RWPE1 (cell line): ENCODE data around the gene MTNR1A.

Experiments
- CTCF ChIA-PET: fragments of 350-600 bp; sonication (Branson Sonifier 250); formaldehyde crosslinking; extraction: SDS; loops from one replicate; lab custom pipeline; 2021; lab: Yijun Ruan, JAX
- POLR2A ChIA-PET: fragments of 400-600 bp; formaldehyde crosslinking; extraction: SDS; loops from one replicate; lab custom pipeline; 2020; ENCODE audit warnings: antibody characterized with exemption; ENCODE audit not compliant: low non-redundant PET; lab: Yijun Ruan, JAX
- DNase-seq: peaks from one replicate; pipeline ENCODE4 v3.0.0; 2012; ENCODE audit warnings: low spot score
- H3K27ac ChIP-seq: fragments of 450-650 bp; 2 replicates; pipeline ENCODE4 v1.5.1; 2017
- TF ChIP-seq, protein P1 (sequence below): fragments of 450-650 bp; conservative IDR thresholded peaks from 2 replicates; pipeline ENCODE4 v1.5.1; 2017; ENCODE audit warnings: low read depth, mild to moderate bottlenecking

MTNR1A gene

DNA sequence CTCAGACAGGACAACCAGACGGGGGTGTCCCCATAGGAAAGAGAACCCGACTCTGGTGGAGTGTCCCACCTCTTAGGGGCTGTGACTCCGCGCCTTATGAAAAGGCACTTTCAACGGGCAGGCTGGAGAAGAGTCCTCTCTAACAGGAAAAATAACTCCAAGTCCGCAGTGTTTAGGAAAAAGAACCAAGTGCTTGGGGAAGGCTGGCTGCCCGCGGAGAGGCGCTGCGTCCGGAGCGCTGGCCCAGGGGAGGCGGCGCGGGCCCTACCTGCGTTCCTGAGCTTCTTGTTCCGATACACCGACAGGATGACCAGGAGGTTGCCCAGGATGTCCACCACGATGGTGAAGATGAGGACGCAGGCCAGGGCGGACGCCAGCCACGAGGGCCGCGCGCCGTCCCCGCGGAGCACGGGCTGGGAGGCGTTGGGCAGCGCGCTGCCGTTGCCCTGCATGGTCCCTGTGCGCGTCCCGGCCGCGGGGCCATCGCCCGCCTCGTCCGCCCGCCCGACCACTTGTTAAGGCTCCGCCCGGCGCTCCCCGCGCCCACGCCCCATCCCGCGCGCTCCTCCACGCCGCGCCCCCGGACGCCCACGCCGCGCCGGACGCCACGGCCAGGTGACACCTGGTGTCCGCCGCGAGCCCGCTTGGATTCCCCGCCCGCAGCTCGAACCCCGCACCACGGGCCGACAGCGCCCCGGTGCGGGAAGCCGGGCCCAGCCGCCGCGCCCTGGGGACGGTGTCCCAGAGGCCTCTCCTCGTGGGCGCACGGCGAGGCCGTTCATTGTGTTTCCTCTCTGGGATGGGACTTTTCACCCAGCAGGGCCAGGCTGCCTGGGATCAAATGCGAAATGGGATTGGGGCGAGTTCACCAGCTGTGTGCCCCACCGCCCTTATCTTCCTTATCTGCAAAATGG lies at the start of gene MTNR1A:
Gene MTNR1A, minus strand, starts transcription at position 654 of the 914 bp plus-strand sequence. Its CDS starts 202 bp downstream, at position 452.
- TF ChIP-seq, protein P1, sequence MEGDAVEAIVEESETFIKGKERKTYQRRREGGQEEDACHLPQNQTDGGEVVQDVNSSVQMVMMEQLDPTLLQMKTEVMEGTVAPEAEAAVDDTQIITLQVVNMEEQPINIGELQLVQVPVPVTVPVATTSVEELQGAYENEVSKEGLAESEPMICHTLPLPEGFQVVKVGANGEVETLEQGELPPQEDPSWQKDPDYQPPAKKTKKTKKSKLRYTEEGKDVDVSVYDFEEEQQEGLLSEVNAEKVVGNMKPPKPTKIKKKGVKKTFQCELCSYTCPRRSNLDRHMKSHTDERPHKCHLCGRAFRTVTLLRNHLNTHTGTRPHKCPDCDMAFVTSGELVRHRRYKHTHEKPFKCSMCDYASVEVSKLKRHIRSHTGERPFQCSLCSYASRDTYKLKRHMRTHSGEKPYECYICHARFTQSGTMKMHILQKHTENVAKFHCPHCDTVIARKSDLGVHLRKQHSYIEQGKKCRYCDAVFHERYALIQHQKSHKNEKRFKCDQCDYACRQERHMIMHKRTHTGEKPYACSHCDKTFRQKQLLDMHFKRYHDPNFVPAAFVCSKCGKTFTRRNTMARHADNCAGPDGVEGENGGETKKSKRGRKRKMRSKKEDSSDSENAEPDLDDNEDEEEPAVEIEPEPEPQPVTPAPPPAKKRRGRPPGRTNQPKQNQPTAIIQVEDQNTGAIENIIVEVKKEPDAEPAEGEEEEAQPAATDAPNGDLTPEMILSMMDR: peak; percentile 21
- POLR2A ChIA-PET: no interaction called here
- CTCF ChIA-PET: interaction anchor here (0.6 kb wide), 2 partner anchors 365 to 925 kb away, joined by 3 read pairs; no protein-coding TSS in a partner anchor
- H3K27ac ChIP-seq: no peak within 1 kb of the TSS
- peak; percentile 13 for DNase-seq

DNA sequence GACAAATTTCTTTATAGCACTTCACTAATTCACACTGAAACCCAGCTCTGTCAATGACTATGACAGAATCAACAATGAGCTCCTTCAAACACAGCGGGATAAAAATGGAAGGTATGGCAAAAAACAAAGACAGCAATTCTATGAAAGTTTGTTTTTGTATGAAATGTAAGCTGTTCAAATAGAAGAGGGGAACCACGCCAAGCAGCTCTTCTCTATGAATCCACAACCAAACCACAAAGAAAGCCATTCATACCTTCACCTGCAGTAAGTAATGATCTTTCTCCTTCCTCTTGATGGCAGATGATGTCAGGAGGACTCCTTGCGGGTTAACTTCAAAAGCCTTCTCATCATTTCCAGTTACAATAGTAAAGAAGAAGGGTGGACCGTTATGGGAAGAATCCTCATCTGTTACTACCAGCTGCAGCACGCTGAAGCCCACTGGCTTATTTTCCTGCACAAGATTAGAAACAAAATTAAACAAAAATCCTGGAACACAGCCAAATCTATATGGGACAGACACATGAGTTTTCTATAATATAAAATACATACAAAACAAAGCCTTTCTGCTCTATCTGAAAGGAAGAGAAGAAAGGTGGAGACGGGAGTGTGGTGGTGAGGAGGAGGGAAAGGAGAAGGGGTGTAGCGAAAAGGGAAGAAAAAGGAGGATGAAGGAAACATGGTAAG lies 48.9 kb upstream of the MTNR1A start:
- CTCF ChIA-PET: interaction anchor here (0.7 kb wide), 1 partner anchor 94 kb away, joined by 3 read pairs; no protein-coding TSS in a partner anchor
- DNase-seq: no peak
- TF ChIP-seq, protein P1: no peak
- POLR2A ChIA-PET: no interaction called here
- H3K27ac ChIP-seq: no peak overlapping the region

DNA sequence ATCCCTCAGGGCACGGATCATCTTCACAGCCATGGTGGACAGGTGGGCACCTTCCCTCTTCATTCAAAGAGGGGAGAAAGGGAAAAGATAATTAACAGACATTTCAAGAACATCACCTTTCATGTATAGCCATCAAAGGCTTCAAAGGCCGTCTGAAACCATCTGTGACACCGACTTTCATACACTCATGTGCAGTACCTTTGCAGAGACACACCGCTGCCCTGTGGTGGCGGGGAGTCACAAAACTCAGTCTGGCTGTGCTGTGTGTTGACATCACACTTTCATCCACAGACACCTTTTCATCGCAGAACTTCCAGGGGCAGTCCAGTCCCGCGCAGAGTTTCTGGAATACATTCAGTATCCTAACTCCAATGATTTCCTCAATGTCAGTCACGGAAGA lies 47.6 kb upstream of the MTNR1A start:
- TF ChIP-seq, protein P1: no peak
- ChIA-PET POLR2A (no interaction called here), CTCF (no interaction called here)
- H3K27ac ChIP-seq: no peak overlapping the region
- no peak for DNase-seq

DNA sequence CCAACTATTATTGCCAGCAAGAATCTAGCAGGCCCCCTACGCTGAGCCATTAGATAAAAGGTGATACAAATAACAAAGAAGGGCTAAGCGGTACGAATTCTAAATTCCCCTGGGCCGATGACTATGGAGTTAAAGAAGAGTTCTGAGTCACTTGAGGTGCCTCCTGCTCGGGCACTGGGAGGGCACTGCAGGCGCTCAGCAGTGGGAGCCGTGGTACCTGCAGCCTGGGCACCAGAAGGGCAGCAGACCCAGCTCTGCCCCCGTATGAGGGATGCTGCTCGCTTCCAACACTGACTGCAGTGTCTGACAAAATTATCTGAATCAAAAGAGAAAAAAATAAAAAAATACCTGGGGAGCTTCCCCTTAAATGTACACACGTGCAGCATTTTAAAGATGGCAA lies 44.1 kb upstream of the MTNR1A start:
- TF ChIP-seq, protein P1: no peak
- no peak for DNase-seq
- ChIA-PET POLR2A (no interaction called here), CTCF (interaction anchor here (0.6 kb wide), 1 partner anchor 21 kb away, joined by 3 read pairs; no protein-coding TSS in a partner anchor)
- no peak overlapping the region for H3K27ac ChIP-seq

DNA sequence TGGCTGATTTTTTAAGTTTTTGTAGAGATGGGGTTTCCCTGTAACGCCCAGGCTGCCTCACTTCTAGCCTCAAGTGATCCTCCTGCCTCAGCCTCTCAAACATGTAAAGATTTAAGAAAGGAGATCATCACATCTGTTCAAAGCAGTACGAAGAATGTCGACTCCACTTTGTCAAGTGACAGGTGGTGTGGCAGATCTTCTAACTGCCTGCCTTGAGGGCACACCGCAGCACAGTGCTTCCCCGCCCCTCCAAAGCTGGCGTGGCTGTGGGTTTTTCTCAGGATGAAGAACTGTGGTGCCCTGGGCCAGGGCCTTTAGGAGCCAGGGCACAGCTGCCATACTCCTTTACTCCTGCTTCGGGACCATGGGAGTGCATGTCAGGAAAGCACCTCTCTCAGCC lies 43.3 kb upstream of the MTNR1A start:
- DNase-seq: no peak
- ChIA-PET POLR2A (no interaction called here), CTCF (interaction anchor here (0.6 kb wide), 1 partner anchor 1368 kb away, joined by 4 read pairs; no protein-coding TSS in a partner anchor)
- H3K27ac ChIP-seq: peak overlapping the region; percentile 11; the same call in 1 of the 2 replicates
- TF ChIP-seq, protein P1: no peak

DNA sequence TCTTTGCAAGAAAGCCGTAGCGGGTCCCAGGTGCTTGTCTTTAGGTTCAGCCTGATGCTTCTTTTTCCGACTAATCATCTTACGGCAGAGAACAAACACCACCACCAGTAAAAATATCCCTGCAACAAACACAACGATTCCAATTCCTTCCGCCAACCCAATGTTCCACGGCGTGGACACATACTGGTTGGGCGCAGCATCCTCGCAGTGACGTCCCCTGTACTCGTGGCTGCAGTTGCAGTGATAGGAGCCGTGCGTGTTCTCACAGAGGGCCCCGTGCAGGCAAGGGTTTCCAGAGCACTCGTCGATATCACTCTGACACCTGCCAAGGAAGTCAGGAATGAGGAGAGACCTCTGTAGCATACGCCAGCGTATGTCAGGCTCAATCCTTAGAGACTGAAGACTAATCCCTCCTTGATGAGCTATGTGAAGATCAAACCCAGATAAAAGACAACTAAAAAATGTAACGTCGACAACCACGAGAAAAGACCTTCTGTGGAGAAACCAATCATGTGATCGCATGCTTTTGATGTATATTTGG lies 41.6 kb upstream of the MTNR1A start:
- H3K27ac ChIP-seq: no peak overlapping the region
- no peak for DNase-seq
- ChIA-PET POLR2A (no interaction called here), CTCF (no interaction called here)
- TF ChIP-seq, protein P1: no peak
